SHP77 treated with DMSO at 0.1 percent for 48 hours (cell line): ENCODE data around the gene RAB31.
"Not testable (repeated sequence)": the region's sequence is repeated elsewhere in the genome, so short reads cannot be mapped to it uniquely, and the experiment has no call there.

ENCODE experiments used
- DNase-seq: peaks from one replicate; lab custom pipeline; 2025; lab: John Stamatoyannopoulos, UW

Gene RAB31, protein sequence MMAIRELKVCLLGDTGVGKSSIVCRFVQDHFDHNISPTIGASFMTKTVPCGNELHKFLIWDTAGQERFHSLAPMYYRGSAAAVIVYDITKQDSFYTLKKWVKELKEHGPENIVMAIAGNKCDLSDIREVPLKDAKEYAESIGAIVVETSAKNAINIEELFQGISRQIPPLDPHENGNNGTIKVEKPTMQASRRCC

DNA sequence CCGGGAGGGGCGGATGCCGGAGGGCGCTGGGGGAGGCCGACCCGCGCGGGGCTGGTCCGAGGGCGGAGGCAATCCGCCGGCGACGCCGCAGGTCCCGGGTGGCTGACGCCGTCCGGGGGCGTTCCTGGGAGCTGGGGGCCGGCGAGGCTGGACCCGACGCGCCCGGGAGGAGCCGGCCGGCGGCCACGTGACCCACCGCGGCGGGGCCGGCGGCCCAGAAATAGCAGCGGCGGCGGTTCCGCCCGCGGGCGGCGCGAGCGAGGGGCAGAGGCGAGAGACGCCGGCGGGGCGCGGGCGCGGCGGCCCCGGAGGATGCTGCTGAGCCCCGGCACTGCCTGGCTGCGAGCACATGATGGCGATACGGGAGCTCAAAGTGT, at the start of gene RAB31:
RAB31 (plus strand) TSS at position 245 of the 377 bp plus-strand sequence; CDS start at position 350, 105 bp downstream.
- no peak for DNase-seq

DNA sequence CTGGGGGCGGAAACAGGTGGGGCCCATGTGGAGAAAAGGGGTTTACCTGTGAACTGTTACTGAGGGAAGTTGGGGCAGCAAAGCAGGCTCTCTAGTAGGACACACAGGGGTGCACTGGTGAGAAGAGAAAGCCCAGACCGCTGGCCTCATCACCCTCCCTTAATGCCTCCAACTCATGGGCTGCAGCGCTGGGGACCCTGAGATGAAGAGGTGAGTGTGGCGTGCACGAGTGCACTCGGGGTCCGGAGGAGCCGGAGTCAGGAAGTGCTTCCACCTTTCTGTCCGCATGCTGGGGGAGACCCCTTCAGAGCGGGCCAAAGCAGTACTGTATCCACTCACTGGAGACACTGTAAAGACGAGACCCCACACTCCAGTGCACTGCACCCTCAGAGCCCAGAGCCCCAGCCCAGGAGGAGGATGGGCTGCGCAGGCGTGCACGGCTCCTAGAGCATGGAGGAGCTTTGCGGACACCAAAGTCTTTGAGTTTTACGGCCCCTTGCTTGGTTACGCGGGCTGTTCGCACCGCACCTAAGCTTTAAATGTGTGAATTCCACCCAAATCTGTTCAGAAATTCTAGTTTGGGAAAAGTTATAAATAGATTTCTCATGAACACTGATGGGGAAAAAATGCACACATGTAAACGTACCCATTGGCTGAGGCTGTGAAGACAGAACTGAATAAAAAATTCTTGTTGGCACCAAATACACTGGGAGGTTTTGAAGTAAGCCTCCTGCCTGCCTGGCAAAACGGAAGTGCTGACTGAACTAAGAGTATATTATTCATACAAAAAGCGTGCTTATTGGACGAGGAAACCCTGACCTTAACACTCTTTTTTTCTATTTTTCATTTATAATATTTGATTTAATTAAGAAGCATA, 48.4 kb upstream of the RAB31 start:
- no peak for DNase-seq

DNA sequence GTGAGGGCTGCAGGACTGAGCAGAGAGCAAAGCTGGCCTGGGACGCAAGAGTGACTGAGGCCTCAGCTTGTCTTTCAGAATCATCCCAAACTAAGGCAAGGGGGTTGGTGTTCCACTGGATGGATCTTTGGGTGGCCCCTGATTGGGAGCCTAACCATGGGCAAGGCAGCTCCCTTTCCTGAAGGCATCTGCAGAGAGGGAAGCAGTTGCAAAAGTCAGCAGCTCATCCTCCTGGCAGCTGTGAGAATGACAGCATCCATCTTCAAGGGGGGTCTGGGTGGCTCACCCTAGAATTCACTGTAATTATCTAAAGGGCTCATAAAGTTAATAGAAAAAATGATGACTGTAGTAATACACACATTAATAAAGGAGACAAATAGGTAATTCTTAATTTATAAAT, 46.5 kb upstream of the RAB31 start:
- no peak for DNase-seq

GRCh38 chr18:9663377-9663776, 44.7 kb upstream of the RAB31 start:
- no peak for DNase-seq

GRCh38 chr18:9665314-9665713, 42.8 kb upstream of the RAB31 start:
- DNase-seq, result no peak

- no peak for DNase-seq
Measured at GRCh38 chr18:9666548-9666947, 41.6 kb upstream of the RAB31 start.

DNA sequence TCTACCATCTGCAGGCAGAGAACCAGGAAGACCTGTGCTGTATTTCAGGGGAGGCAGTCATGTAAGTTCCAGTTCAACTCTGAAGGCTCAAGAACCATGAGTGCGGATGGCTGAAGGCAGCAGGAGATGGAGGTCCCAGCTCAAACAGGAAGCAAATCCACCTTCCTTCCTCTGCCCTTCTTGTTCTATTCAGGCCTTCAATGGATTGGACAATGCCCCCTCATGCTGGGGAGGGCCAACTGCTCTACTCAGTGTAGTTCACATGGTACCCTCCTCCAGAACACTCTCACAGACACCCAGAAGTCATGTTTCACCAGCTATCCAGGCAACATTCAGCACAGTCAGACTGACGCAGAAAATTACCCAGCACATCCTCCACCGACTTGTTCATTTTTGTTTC, 39.1 kb upstream of the RAB31 start:
- no peak for DNase-seq

GRCh38 chr18:9671214-9671613, 36.9 kb upstream of the RAB31 start:
- no peak for DNase-seq

DNA sequence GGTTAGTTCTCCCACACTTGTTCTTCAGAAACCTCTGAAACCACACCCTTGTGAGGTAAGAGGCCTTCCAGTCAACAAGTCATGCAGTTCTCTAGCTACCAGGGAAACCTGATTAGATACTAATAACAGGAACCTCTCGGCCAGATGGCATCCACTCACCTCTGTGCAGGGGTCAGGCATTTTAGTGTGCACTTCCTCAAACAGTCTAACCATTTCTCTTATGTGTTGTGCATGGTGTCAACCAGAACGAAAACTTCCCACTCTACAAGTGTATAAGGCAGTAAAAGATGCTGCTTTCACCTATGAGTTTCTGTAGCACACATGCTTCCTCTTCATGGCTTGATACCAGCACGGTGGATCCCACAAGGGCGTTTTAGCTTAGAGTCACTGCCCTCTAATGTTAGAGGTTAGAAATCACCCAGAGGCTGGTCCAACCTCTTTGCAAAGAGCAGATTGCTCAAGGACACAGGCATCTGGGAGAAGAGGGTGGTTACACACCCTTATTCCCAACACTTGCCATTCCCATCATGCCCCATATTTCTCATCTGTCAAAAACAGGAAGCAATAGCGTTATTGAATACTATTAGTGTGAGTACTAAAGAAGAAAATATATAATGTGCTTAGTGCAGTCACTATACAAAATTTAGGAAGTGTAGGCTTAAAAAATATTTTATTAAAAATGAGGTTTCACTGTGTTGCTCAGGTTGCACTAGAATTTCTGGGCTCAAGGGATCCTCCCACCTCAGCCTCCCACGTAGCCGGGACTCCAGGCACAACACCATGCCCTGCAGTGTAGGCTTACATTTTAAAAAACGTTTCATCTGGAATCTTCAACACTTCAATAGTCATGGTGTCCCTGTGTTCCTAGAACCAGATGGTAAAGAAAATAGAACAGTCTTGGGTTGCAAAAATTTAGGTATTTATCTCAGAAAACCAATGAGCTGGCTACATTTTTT, 34.5 kb upstream of the RAB31 start:
- DNase-seq, result no peak

DNA sequence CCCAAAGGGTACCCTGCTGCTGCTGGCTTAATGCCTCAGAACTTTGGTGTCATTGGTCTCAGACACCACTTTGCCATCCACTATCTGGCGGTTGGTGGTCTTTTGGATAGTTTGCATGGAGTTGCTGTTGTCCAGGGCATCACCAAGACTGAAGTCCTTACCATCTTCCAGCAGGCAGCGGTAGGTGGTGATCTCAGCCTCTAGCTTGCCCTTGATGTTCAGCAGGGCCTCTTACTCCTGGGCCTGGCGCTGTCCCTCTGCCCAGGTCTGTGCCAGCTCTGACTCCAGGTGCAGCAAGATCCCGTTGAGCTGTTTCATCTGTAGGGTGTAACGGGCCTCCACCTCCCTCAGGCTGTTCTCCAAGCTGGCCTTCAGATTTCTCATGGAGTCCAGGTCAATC, 29.9 kb upstream of the RAB31 start:
- not testable (repeated sequence) for DNase-seq

- no peak for DNase-seq
Measured at GRCh38 chr18:9679125-9679524, 29.0 kb upstream of the RAB31 start.

GRCh38 chr18:9681217-9681616, 26.9 kb upstream of the RAB31 start:
- DNase-seq, result no peak

DNA sequence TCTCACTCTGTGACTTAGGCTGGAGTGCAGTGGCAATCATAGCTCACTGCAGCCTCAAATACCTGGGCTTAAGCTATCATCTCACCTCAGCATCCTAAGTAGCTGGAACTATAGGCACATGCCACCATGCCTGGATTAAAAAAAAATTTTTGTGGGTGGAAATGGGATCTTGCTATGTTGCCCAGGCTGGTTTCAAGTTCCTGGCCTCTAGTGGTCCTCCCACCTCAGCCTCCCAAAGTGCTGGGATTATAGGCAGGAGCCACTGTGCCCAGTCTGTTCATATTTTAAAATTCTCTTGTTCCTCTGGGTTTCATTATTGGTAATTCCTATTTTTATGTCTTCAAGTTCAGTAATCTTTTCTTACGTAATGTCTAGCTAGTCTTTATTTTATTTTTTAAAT, 25.5 kb upstream of the RAB31 start:
- DNase-seq, result no peak

DNA sequence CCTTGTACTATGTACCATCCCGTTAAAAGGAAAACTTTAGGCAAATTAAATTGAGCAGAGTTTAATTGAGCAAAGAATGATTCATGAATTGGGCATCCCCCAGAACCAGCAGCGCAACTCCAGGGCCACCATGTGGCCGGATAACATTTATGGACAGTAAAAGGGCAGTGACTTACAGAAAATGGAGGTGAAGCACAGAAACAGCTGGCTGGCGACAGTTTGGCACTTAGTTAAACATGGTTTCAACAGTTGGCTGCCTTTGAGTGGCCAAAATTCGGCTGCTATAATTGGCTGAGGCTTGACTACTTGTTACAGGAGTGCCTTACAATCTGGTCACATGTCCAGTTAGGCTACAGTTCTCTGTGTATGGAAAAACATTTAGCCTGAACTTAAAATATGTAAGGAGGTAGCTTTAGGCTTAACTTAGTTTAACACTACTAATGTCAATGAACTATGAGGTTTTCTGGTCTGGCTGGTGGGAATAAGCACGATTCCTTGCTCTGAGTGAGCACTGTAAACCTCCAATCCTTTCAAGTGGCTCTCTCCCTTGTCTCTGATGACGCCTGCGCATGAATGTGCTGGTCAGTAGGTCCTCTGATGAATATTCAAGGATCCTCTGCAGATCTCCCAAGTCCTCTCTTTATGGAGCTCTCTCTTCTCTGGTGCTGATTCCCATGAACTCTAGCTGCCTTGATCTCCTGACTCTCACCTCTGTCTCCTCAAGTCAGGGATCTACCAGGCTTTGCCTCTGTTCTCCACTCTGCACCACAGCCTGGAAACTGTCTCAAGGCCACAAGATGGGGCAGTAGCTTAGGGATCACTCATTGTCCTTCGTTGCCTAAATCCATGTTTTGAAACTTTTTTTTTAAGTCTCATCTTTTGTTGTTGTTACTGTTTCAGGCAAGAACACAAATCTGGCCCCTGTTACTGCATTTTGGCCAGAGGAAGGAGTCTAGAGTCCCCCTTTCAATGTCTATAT, 24.4 kb upstream of the RAB31 start:
- DNase-seq, result peak; percentile 47

DNA sequence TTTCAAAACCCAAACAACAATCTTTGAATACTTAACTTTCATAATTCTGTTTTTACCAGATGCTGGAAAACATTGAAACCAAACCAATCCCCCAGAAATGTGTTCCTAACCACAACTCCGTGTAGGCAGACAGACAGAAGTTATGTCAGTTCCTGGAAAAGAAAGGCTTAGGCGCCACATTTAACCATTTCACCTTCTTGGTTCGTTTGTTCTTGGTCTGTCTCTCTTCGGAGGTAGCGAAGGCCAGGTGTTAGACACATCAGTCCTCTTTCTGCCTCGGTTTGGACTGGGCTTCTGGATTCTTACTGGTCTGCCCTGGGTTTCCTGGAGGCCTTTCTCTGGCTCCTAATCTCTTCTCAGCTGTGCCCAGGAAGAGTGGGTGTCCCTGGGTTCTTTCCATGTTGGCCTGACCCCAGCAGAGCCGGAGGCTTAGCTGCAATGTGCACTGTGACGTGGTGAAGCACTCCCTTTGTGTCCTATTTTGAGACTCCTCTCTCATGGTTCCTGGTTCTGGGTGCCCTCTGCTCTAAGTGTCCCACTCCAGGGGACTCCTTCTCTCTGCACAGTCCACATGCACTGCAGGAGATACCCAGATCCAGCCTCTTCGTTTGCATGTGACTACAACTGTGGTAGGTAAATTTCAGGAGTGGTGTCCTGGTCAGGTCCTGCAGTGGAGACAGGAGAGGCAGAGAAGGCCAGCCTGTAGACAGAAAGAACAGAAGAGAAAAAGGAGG, 23.1 kb upstream of the RAB31 start:
- no peak for DNase-seq

DNA sequence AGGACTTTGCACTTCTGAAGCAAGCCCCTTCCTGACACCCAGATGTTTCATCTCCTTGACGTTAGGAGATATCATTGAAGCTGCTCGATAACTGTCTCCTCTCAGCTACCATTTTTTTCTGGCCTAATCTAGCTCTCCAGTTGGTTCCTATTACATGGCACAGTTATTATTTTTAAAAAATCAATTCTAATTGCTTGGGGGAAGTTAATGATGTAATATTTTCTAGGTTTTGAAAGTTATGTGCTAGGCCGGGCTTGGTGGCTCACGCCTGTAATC, 22.5 kb upstream of the RAB31 start:
- no peak for DNase-seq

GRCh38 chr18:9688036-9688741, 19.9 kb upstream of the RAB31 start:
- no peak for DNase-seq

GRCh38 chr18:9689253-9689652, 18.8 kb upstream of the RAB31 start:
- no peak for DNase-seq

DNA sequence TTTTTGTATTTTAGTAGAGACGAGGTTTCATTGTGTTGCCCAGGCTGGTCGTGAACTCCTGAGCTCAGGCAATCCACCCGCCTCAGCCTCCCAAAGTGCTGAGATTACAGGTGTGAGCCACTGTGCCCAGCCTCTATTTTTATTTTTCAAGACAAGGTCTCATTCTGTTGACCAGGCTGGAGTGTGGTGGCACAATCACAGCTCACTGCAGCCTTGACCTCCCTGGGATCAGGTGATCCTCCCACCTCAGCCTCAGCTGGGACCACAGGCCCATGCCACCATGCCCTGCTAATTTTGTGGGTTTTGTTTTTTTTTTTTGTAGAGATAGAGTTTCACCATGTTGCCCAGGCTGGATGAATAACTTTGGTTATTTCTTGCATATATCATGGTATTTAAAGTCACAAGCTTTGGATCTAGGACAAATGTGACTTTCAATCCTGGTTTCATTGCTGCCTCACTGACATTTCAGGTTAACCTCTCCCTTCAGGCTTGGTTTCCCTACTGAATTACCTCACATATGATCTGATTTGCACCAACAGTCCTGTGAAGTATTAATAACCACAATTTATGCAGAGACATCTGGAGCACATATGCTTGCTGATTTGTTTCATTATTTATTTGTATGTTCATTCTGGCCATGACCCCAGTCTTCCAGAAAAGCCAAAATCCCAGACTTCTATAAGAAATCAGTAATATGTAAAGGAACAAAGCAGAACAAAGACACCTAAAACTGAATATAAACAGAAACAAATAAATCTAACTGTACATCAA, 17.5 kb upstream of the RAB31 start:
- DNase-seq, result no peak
